SK-N-SH treated with all-trans-retinoic acid at 6 μM for 48 hours (cell line): ENCODE measurements around the gene ATG16L1.

Experiments
- ATAC-seq: fragments of 200-7000 bp; cut with Tn5 transposase; 3 replicates; pipeline ENCODE4 v1.9.1; 2020; ENCODE audit warnings: mild to moderate bottlenecking, moderate library complexity
- ARNTL ChIP-seq: fragments of 450-650 bp; formaldehyde crosslinking; IDR thresholded peaks from 2 replicates; pipeline ENCODE4 v1.5.0; 2020; ENCODE audit warnings: low read depth, mild to moderate bottlenecking, moderate library complexity, borderline replicate concordance
- BACH2 ChIP-seq: fragments of 250-450 bp; sonication (Bioruptor Pico); IDR thresholded peaks from 2 replicates; pipeline ENCODE4 v1.9.0; 2021; ENCODE audit warnings: mild to moderate bottlenecking, borderline replicate concordance
- CREB5 ChIP-seq: fragments of 250-450 bp; sonication (Bioruptor Pico); IDR thresholded peaks from 2 replicates; pipeline ENCODE4 v1.5.1; 2020; ENCODE audit warnings: low read depth, mild to moderate bottlenecking, moderate library complexity
- CSDC2 ChIP-seq: fragments of 250-450 bp; sonication (Bioruptor Pico); IDR thresholded peaks from 2 replicates; pipeline ENCODE4 v1.5.0; 2020; ENCODE audit warnings: mild to moderate bottlenecking, moderate library complexity
- CSRNP3 ChIP-seq: fragments of 250-450 bp; sonication (Bioruptor Pico); IDR thresholded peaks from 2 replicates; pipeline ENCODE4 v1.5.1; 2021; ENCODE audit warnings: mild to moderate bottlenecking, moderate library complexity
- ESRRG ChIP-seq: fragments of 250-450 bp; sonication (Bioruptor Pico); IDR thresholded peaks from 2 replicates; pipeline ENCODE4 v1.6.1; 2021; ENCODE audit warnings: mild to moderate bottlenecking
- GLIS3 ChIP-seq: fragments of 250-450 bp; sonication (Bioruptor Pico); IDR thresholded peaks from 2 replicates; pipeline ENCODE4 v1.5.0; 2020; ENCODE audit warnings: mild to moderate bottlenecking, moderate library complexity
- OSR1 ChIP-seq: fragments of 250-450 bp; sonication (Bioruptor Pico); IDR thresholded peaks from 2 replicates; pipeline ENCODE4 v1.8.0; 2022; ENCODE audit warnings: moderate library complexity, mild to moderate bottlenecking, inconsistent platforms
- PPARA ChIP-seq: fragments of 250-450 bp; sonication (Bioruptor Pico); IDR thresholded peaks from 2 replicates; pipeline ENCODE4 v1.5.0; 2020; ENCODE audit warnings: mild to moderate bottlenecking, borderline replicate concordance
- RARB ChIP-seq: fragments of 250-450 bp; sonication (Bioruptor Pico); IDR thresholded peaks from 2 replicates; pipeline ENCODE4 v1.8.0; 2021; ENCODE audit warnings: mild to moderate bottlenecking, moderate library complexity
- SNAI2 ChIP-seq: fragments of 250-450 bp; sonication (Bioruptor Pico); IDR thresholded peaks from 2 replicates; pipeline ENCODE4 v1.5.0; 2020; ENCODE audit warnings: mild to moderate bottlenecking, moderate library complexity
- TCF4 ChIP-seq: fragments of 250-450 bp; sonication (Bioruptor Pico); IDR thresholded peaks from 2 replicates; pipeline ENCODE4 v1.8.0; 2021; ENCODE audit warnings: mild to moderate bottlenecking, moderate library complexity, borderline replicate concordance
- ZC3H10 ChIP-seq: fragments of 250-450 bp; sonication (Bioruptor Pico); IDR thresholded peaks from 2 replicates; pipeline ENCODE4 v1.5.1; 2021; ENCODE audit warnings: mild to moderate bottlenecking, moderate library complexity
- ZFP3 ChIP-seq: fragments of 250-450 bp; sonication (Bioruptor Pico); IDR thresholded peaks from 2 replicates; pipeline ENCODE4 v1.5.0; 2020; ENCODE audit warnings: mild to moderate bottlenecking, moderate library complexity
- ZFP30 ChIP-seq: fragments of 450-650 bp; formaldehyde crosslinking; IDR thresholded peaks from 2 replicates; pipeline ENCODE4 v1.5.0; 2022; ENCODE audit warnings: mild to moderate bottlenecking, moderate library complexity
- ZNF565 ChIP-seq: fragments of 450-650 bp; formaldehyde crosslinking; conservative IDR thresholded peaks from 2 replicates; pipeline ENCODE4 v1.5.0; 2020; ENCODE audit warnings: low read depth, mild to moderate bottlenecking, moderate library complexity
- ZNF70 ChIP-seq: fragments of 450-650 bp; formaldehyde crosslinking; IDR thresholded peaks from 2 replicates; pipeline ENCODE4 v1.5.0; 2020; ENCODE audit warnings: mild to moderate bottlenecking, moderate library complexity
- ZNF8 ChIP-seq: fragments of 450-650 bp; formaldehyde crosslinking; IDR thresholded peaks from 2 replicates; pipeline ENCODE4 v1.5.0; 2020; ENCODE audit warnings: mild to moderate bottlenecking, moderate library complexity
- TF ChIP-seq, protein P1 (sequence below): fragments of 250-450 bp; sonication (Bioruptor Pico); IDR thresholded peaks from 2 replicates; pipeline ENCODE4 v1.5.0; 2020; ENCODE audit warnings: mild to moderate bottlenecking, moderate library complexity
- TF ChIP-seq, protein P2 (sequence below): fragments of 250-450 bp; sonication (Bioruptor Pico); IDR thresholded peaks from 2 replicates; pipeline ENCODE4 v1.8.0; 2021; ENCODE audit warnings: low read depth, mild to moderate bottlenecking, moderate library complexity, borderline replicate concordance

ATG16L1 gene

GRCh38 chr2:233233618-233234230 lies 17.7 kb upstream of the ATG16L1 start:
- no peak for ATAC-seq
- TF ChIP-seq RARB (CRISPR knock-in tag), result no peak
- TF ChIP-seq ZNF8 (CRISPR knock-in tag), result no peak
- no peak for TF ChIP-seq ARNTL (CRISPR knock-in tag)
- TF ChIP-seq, protein P1, sequence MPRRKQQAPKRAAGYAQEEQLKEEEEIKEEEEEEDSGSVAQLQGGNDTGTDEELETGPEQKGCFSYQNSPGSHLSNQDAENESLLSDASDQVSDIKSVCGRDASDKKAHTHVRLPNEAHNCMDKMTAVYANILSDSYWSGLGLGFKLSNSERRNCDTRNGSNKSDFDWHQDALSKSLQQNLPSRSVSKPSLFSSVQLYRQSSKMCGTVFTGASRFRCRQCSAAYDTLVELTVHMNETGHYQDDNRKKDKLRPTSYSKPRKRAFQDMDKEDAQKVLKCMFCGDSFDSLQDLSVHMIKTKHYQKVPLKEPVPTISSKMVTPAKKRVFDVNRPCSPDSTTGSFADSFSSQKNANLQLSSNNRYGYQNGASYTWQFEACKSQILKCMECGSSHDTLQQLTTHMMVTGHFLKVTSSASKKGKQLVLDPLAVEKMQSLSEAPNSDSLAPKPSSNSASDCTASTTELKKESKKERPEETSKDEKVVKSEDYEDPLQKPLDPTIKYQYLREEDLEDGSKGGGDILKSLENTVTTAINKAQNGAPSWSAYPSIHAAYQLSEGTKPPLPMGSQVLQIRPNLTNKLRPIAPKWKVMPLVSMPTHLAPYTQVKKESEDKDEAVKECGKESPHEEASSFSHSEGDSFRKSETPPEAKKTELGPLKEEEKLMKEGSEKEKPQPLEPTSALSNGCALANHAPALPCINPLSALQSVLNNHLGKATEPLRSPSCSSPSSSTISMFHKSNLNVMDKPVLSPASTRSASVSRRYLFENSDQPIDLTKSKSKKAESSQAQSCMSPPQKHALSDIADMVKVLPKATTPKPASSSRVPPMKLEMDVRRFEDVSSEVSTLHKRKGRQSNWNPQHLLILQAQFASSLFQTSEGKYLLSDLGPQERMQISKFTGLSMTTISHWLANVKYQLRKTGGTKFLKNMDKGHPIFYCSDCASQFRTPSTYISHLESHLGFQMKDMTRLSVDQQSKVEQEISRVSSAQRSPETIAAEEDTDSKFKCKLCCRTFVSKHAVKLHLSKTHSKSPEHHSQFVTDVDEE (CRISPR knock-in tag), result no peak
- TF ChIP-seq BACH2 (CRISPR knock-in tag), result no peak
- no peak for TF ChIP-seq PPARA (CRISPR knock-in tag)
- TF ChIP-seq ESRRG (CRISPR knock-in tag), result no peak
- no peak for TF ChIP-seq OSR1 (CRISPR knock-in tag)
- TF ChIP-seq ZFP30 (CRISPR knock-in tag), result no peak
- no peak for TF ChIP-seq CSDC2 (CRISPR knock-in tag)
- TF ChIP-seq CREB5 (CRISPR knock-in tag), result no peak
- no peak for TF ChIP-seq SNAI2 (CRISPR knock-in tag)
- TF ChIP-seq GLIS3 (CRISPR knock-in tag), result no peak
- TF ChIP-seq TCF4 (CRISPR knock-in tag), result no peak
- no peak for TF ChIP-seq ZNF565 (CRISPR knock-in tag)

GRCh38 chr2:233234264-233234663 lies 17.2 kb upstream of the ATG16L1 start:
- TF ChIP-seq TCF4 (CRISPR knock-in tag), result no peak
- no peak for TF ChIP-seq CSRNP3 (CRISPR knock-in tag)
- TF ChIP-seq CSDC2 (CRISPR knock-in tag), result no peak
- no peak for TF ChIP-seq ZFP3 (CRISPR knock-in tag)
- no peak for TF ChIP-seq ZFP30 (CRISPR knock-in tag)
- TF ChIP-seq ZNF8 (CRISPR knock-in tag), result no peak
- no peak for TF ChIP-seq BACH2 (CRISPR knock-in tag)
- TF ChIP-seq SNAI2 (CRISPR knock-in tag), result no peak
- TF ChIP-seq, protein P1 (CRISPR knock-in tag), result no peak
- no peak for TF ChIP-seq ZNF70 (CRISPR knock-in tag)
- TF ChIP-seq, protein P2, sequence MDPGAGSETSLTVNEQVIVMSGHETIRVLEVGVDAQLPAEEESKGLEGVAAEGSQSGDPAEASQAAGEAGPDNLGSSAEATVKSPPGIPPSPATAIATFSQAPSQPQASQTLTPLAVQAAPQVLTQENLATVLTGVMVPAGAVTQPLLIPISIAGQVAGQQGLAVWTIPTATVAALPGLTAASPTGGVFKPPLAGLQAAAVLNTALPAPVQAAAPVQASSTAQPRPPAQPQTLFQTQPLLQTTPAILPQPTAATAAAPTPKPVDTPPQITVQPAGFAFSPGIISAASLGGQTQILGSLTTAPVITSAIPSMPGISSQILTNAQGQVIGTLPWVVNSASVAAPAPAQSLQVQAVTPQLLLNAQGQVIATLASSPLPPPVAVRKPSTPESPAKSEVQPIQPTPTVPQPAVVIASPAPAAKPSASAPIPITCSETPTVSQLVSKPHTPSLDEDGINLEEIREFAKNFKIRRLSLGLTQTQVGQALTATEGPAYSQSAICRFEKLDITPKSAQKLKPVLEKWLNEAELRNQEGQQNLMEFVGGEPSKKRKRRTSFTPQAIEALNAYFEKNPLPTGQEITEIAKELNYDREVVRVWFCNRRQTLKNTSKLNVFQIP (CRISPR knock-in tag), result no peak
- TF ChIP-seq CREB5 (CRISPR knock-in tag), result no peak
- no peak for TF ChIP-seq ZC3H10 (CRISPR knock-in tag)
- no peak for ATAC-seq
